ENCODE data around the gene CDKN2AIP. TPM values are rescaled to one million over a fixed set of nuclear protein-coding genes. Genes with fewer than 3 reads are reported as not detected.

CDKN2AIP gene
- total and polyA plus RNA-seq, 9 donors, result 14.2 to 28.8 (median 19.2) TPM

GRCh38 chr4:183405303-183405702 lies 39.1 kb upstream of the CDKN2AIP start:
- H3K9me3 ChIP-seq, result no peaks in the 10 kb centered on the region
- TF ChIP-seq EP300 (IDR thresholded peaks at IDR 0.05) (no peak), POLR2A (IDR thresholded peaks at IDR 0.05) (no peak), CTCF (IDR thresholded peaks at IDR 0.05) (no peak)

GRCh38 chr4:183407128-183407585 lies 37.3 kb upstream of the CDKN2AIP start:
- H3K4me3 ChIP-seq, result peak overlapping the region; percentile 44
- H3K27me3 ChIP-seq, result no peaks in the 10 kb centered on the region
- 0% methylated on average over 32 of the region's 32 CpGs for WGBS, 3 donors
- H3K4me1 ChIP-seq (ENCODE audit: insufficient read depth), result no peaks in the 10 kb centered on the region
- H3K36me3 ChIP-seq, result no peaks in the 10 kb centered on the region
- H3K27ac ChIP-seq, result peak overlapping the region; percentile 48 to 68
- intact Hi-C loops (cut with DNase I), result no loop called here
- DNase-seq, result peak; percentile 75 to 90 (median 85)
- H3K9me3 ChIP-seq, result no peaks in the 10 kb centered on the region
- TF ChIP-seq CTCF (IDR thresholded peaks at IDR 0.05) (peak; percentile 61 to 81 (median 81)), EP300 (IDR thresholded peaks at IDR 0.05) (no peak)

More at GRCh38 chr4:183405303-183405702, 39.1 kb upstream of the CDKN2AIP start:
- H3K27ac ChIP-seq, result no peak overlapping the region
- no peak overlapping the region for H3K4me3 ChIP-seq
- no peaks in the 10 kb centered on the region for H3K27me3 ChIP-seq
- WGBS, 3 donors, result 87 to 92% (median 89%) methylated on average over 11 of the region's 11 CpGs
- no peak for DNase-seq
- H3K4me1 ChIP-seq (ENCODE audit: insufficient read depth), result no peaks in the 10 kb centered on the region
- intact Hi-C loops (cut with DNase I), result no loop called here
- no peaks in the 10 kb centered on the region for H3K36me3 ChIP-seq

GRCh38 chr4:183407635-183408464 lies 36.6 kb upstream of the CDKN2AIP start:
- Histone ChIP-seq H3K4me3 (peak overlapping the region; percentile 44), H3K4me1 (ENCODE audit: insufficient read depth) (no peaks in the 10 kb centered on the region), H3K36me3 (no peaks in the 10 kb centered on the region), H3K27me3 (no peaks in the 10 kb centered on the region), H3K9me3 (no peaks in the 10 kb centered on the region), H3K27ac (peak overlapping the region; percentile 48 to 68)
- TF ChIP-seq EP300 (IDR thresholded peaks at IDR 0.05) (no peak), POLR2A (IDR thresholded peaks at IDR 0.05) (no peak), CTCF (IDR thresholded peaks at IDR 0.05) (no peak)
- DNase-seq, result no peak
- intact Hi-C loops (cut with DNase I), result no loop called here
- WGBS, 3 donors, result 77 to 81% (median 80%) methylated on average over 8 of the region's 8 CpGs

GRCh38 chr4:183408796-183409195 lies 35.6 kb upstream of the CDKN2AIP start:
- WGBS, 3 donors, result 84 to 90% (median 87%) methylated on average over 7 to 8 of the region's 8 CpGs
- peak in 1 of 5 donors; percentile 25 for DNase-seq

More at GRCh38 chr4:183408796-183409195, 35.6 kb upstream of the CDKN2AIP start:
- H3K9me3 ChIP-seq, result no peaks in the 10 kb centered on the region
- intact Hi-C loops (cut with DNase I), result no loop called here
- no peaks in the 10 kb centered on the region for H3K36me3 ChIP-seq
- H3K27ac ChIP-seq, result no peak overlapping the region
- H3K4me3 ChIP-seq, result no peak overlapping the region
- no peak for TF ChIP-seq CTCF (IDR thresholded peaks at IDR 0.05)
- TF ChIP-seq EP300 (IDR thresholded peaks at IDR 0.05), result no peak
- no peak for TF ChIP-seq POLR2A (IDR thresholded peaks at IDR 0.05)
- no peaks in the 10 kb centered on the region for H3K4me1 ChIP-seq (ENCODE audit: insufficient read depth)
- no peaks in the 10 kb centered on the region for H3K27me3 ChIP-seq
